DMS79 (cell line): ENCODE data around the gene PROK2.

Source experiments
- DNase-seq: peaks from one replicate; lab custom pipeline; 2025; lab: John Stamatoyannopoulos, UW

Gene PROK2

DNA sequence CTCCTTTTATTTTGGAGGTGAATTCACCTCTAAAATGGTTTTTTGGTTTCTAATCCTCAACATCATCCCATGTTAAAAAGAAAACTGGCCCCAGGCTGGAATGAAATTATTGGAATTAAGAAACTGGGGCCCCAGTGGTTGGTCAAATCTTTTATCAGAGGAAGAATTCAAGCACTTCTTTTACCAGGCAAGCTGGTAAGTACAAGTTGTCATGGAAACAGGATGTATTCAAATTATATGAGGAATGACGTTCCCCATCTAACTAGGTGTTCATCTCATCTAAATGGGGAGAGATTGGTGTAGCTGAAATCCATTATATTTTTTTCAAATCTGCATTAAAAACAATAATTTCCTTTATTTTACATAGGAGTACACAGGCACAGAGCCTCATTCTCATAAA lies 50.1 kb downstream of the PROK2 start:
- DNase-seq = no peak

DNA sequence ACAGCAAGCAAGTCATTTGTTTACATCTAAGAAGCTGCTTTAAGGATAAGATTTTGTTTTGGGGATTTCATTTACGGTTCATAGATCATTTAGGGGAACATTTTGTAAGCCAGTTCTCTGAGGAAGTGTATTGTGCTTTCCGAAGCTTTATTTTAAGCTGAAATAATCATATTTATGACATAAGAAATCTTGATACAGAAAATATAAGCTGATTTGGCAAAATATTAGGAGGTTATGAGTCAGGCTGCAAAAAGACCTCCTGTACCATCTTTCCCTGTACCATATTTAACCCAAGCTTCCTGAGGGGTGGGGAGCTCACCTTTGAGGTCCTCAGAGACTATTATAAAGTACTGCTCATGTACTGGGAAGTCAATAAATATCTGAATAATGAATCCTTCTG lies 51.6 kb downstream of the PROK2 start:
- DNase-seq = no peak

GRCh38 chr3:71732637-71733036 lies 52.3 kb downstream of the PROK2 start:
- no peak for DNase-seq

DNA sequence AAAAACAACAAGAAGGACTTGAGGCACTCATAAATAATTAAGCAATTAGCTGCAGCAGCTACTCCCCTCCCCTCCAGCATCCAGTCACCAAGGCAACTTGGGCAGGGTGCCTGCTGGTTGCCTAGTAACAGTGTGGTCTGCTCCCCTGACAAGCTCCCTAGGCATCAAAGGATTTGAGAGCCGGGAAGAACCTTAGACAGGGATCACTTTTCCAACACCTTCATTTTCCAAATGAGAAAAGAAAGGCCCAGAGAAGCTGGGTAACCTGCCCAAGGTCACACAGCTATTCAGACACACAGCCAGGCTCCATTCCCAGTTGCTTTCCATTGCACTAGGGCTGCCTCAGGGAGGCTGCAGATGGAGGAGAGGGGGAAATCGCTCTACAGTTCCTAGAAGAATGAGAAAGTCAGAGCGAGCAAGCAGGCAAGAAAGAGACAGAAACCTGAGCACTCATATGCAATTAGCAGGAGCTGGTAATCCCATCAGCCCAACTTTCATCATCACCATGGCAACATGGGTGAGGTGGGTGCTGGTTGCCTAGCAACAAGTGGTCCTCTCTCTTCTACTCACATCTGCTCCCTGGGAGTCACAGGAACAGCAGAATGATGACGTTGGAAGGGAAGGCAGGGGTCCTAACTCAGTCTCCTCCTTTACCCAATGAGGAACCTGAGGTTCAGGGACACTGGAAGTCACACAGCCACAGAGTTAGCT lies 56.2 kb downstream of the PROK2 start:
- peak; percentile 11 for DNase-seq

DNA sequence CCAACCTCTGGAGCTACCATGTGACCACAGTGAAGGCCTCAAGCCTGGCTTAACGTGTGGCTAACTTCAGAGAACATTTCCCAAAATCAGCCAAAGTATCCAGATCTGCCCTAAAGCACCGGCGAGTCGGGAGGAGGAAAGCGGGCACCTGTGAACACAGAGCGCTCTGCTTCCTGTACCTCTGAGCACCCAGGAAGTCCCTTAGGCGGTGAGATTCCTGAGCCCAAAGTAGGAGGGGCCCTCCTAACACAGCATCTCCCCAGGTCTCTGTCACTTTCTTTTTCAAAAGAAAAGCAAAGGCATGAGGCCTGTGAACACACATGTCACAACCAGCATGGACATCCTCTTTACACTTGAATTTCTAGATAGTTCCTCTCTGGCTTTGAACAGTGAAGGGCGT lies 58.8 kb downstream of the PROK2 start:
- no peak for DNase-seq

DNA sequence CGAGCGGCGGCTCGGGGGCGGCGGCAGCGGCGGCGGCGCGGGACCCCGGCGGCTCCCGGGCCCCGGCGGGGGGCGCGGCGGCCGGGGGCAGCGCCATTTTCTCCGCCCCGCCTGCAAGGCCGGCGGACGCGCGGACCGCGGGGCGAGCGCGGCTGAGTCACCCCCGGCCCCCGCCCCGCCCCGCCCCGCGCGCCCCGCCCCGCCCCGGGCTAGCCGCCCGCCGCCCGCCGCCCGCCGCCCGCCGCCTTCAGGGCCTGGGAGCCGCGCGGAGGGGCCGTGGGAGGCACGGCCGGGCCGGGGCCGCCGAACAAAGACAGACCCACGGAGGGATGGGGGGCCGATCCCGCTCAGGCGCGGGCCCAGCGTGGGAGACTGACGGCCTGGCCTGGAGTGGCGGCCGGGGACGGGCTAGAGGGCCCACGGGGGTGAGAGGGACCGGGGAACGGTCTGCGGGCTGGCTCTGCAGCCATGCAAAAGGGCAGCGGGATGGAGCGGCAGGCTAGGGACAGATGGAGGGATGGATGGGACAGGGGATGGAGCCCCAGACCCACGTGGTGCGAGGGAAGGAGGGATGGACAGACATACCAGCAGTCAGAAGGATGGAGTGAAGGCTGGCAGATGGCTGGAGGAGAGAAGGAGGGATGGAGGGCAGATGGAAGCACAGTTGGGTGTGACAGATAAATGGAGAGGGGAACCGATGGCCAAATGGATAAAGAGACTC lies 59.5 kb downstream of the PROK2 start, which contains the start of gene EIF4E3:
TSS of gene EIF4E3 (minus strand) at position 132 of the 721 bp plus-strand sequence. CDS start at position 97, 35 bp downstream.
- DNase-seq = no peak

GRCh38 chr3:71724584-71725270 lies 60.2 kb downstream of the PROK2 start:
- no peak for DNase-seq

GRCh38 chr3:71724171-71724453 lies 60.8 kb downstream of the PROK2 start:
- no peak for DNase-seq

DNA sequence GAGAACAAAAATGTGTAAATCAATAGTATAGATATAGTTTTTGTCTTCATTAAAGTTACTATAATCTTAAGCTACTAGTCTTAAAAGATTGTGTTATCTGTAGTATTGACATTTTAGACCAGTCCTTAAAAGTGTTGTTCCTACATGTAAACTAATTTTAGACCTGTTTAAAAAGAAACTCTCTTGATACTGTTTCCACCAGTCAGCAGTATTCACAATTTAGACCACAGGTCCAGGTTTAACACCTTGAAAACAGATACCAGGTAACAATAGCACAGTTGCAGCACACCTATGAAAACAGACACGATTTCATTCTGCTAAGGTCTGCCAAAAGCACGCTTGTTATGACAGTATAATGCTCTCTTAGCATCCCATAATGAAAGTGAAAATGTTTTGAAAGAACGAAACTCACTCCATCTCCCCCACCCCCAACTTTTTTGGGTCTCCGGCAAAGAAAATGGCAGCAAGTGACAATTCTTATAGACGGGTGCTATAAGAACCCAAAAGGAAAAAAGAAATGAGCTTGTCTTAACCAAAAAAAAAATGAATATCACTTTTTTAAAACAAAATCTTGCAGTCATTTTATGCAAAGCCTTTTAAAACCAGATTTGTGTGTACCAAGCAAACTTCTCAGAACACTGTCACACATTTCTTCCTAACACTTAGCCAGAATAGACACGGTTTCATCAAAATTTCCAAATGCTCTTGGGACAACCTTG lies 61.3 kb downstream of the PROK2 start:
- DNase-seq = no peak

- DNase-seq = no peak
Measured at GRCh38 chr3:71722693-71723092, 62.3 kb downstream of the PROK2 start.
